Measurements from ENCODE around the gene PTPRA. TPM values are rescaled to one million over a fixed set of nuclear protein-coding genes. Genes with fewer than 3 reads are reported as not detected.

The PTPRA gene
- total RNA-seq, 2 experiments from 2014 or later, result 65.4 to 69.5 TPM

DNA sequence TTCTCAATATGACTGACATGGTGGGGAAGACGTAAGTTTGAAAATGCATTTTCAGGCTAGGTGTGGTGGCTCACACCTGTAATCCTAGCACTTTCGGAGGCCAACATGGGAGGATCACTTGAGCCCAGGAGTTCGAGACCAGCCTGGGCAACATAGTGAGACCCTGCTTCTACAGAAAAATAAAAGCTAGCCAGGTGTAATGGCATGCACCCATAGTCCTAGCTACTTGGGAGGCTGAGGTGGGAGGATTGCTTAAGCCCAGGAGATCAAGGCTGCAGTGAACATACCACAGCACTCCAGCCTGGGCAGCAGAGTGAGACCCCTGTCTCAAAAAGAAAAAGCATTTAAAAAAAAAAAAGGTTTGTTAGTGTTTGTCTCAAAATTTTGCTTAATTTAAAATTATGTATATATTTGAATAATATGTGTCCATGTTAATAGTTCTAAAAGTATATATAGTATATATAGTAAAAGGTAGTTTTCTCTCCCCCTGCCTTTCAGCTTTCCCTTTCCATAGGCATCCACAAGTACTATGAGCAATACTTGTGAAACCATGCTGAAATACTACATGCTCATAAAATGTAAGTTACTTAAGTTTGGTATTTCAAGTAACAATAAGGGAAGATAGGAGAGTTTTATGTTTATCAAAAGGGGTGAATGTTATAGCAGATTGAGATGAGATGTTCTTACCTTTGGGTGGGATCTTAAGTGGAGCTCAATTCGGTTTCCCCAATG, 15.1 kb downstream of the PTPRA start:
- ATAC-seq (ENCODE audit: poor library complexity) (no peak), DNase-seq (no peak)
- peaks cover 13% of the 10 kb centered on the region for H3K36me3 Mint-ChIP-seq (ENCODE audit: low read depth)
- TF ChIP-seq, protein P1, sequence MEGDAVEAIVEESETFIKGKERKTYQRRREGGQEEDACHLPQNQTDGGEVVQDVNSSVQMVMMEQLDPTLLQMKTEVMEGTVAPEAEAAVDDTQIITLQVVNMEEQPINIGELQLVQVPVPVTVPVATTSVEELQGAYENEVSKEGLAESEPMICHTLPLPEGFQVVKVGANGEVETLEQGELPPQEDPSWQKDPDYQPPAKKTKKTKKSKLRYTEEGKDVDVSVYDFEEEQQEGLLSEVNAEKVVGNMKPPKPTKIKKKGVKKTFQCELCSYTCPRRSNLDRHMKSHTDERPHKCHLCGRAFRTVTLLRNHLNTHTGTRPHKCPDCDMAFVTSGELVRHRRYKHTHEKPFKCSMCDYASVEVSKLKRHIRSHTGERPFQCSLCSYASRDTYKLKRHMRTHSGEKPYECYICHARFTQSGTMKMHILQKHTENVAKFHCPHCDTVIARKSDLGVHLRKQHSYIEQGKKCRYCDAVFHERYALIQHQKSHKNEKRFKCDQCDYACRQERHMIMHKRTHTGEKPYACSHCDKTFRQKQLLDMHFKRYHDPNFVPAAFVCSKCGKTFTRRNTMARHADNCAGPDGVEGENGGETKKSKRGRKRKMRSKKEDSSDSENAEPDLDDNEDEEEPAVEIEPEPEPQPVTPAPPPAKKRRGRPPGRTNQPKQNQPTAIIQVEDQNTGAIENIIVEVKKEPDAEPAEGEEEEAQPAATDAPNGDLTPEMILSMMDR (IDR thresholded peaks at IDR 0.05), result no peak
- H3K9me3 Mint-ChIP-seq, result no peaks in the 10 kb centered on the region
- Histone ChIP-seq H3K36me3 (ENCODE audit: insufficient read depth, low read length) (no peaks in the 10 kb centered on the region), H3K9me3 (ENCODE audit: control insufficient read depth in 1 of 2, insufficient read depth in 1 of 2, low read length in 2 of 2) (no peaks in the 10 kb centered on the region), H3K4me1 (ENCODE audit: insufficient read depth, low read length) (peaks cover 8% of the 10 kb centered on the region), H3K27ac (ENCODE audit: low read depth in 1 of 2, low read length in 2 of 2) (no peak overlapping the region), H3K4me3 (ENCODE audit: low read length) (no peak overlapping the region), H3K27me3 (ENCODE audit: control insufficient read depth in 1 of 2, insufficient read depth in 2 of 2, low read length in 2 of 2) (no peaks in the 10 kb centered on the region)
- intact Hi-C loops (cut with DNase I, micrococcal nuclease), result loop anchor here in 1 of 2 experiments (2.0 kb wide), 1 partner anchor 16 kb away; the partner anchor contains the start of gene PTPRA
- peaks cover 77% of the 10 kb centered on the region for H3K4me1 Mint-ChIP-seq (ENCODE audit: low read depth)
- H3K27ac Mint-ChIP-seq, result no peak overlapping the region
- ChIA-PET CTCF (interaction anchor here (1.2 kb wide), 1 partner anchor 16 kb away, joined by 4 read pairs; no protein-coding TSS in a partner anchor), POLR2A (no interaction called here)
- H3K27me3 Mint-ChIP-seq, result no peaks in the 10 kb centered on the region
- no peak overlapping the region for H3K4me3 Mint-ChIP-seq

GRCh38 chr20:2889209-2889608, 15.9 kb downstream of the PTPRA start:
- Histone ChIP-seq H3K9me3 (ENCODE audit: control insufficient read depth in 1 of 2, insufficient read depth in 1 of 2, low read length in 2 of 2) (peaks cover 0 to under 1% of the 10 kb centered on the region in 2 experiments), H3K27ac (ENCODE audit: low read depth in 1 of 2, low read length in 2 of 2) (no peak overlapping the region), H3K36me3 (ENCODE audit: insufficient read depth, low read length) (no peaks in the 10 kb centered on the region), H3K4me1 (ENCODE audit: insufficient read depth, low read length) (peaks cover 6% of the 10 kb centered on the region), H3K27me3 (ENCODE audit: control insufficient read depth in 1 of 2, insufficient read depth in 2 of 2, low read length in 2 of 2) (no peaks in the 10 kb centered on the region), H3K4me3 (ENCODE audit: low read length) (no peak overlapping the region)
- Mint-ChIP-seq H3K27me3 (no peaks in the 10 kb centered on the region), H3K36me3 (ENCODE audit: low read depth) (peaks cover 15% of the 10 kb centered on the region), H3K4me1 (ENCODE audit: low read depth) (peaks cover 69% of the 10 kb centered on the region), H3K27ac (no peak overlapping the region), H3K4me3 (no peak overlapping the region), H3K9me3 (no peaks in the 10 kb centered on the region)
- DNase-seq, result no peak
- ChIA-PET POLR2A (no interaction called here), CTCF (interaction anchor here (0.5 kb wide), 1 partner anchor 8 kb away, joined by 4 read pairs; no protein-coding TSS in a partner anchor)
- ATAC-seq (ENCODE audit: poor library complexity), result no peak
- intact Hi-C loops (cut with DNase I, micrococcal nuclease), result loop anchor here in 1 of 2 experiments (2.0 kb wide), 1 partner anchor 16 kb away; the partner anchor contains the start of gene PTPRA
- TF ChIP-seq, protein P1 (IDR thresholded peaks at IDR 0.05), result no peak

DNA sequence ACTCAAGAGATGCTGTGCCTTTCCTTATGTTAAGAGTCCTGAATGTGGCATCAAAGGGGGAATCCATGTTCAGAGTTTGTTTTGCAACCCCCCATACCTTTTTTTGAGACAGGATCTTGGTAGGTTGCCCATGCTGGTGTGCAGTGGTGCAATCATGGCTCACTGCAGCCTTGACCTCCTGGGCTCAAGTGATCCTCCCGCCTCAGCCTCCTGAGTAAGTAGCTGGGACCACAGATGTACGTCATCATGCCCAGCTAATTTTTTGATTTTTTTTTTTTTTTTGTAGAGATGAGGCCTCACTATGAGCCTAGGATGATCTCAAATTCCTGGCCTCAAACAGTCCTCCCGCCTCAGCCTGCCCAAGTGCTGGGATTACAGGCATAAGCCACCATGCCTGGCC, 16.5 kb downstream of the PTPRA start:
- H3K9me3 ChIP-seq (ENCODE audit: control insufficient read depth in 1 of 2, insufficient read depth in 1 of 2, low read length in 2 of 2), result peaks cover 0 to 6% of the 10 kb centered on the region in 2 experiments
- no peaks in the 10 kb centered on the region for H3K27me3 ChIP-seq (ENCODE audit: control insufficient read depth in 1 of 2, insufficient read depth in 2 of 2, low read length in 2 of 2)
- ChIA-PET POLR2A (no interaction called here), CTCF (interaction anchor here (0.6 kb wide), 1 partner anchor 63 kb away, joined by 3 read pairs; no protein-coding TSS in a partner anchor)
- H3K36me3 ChIP-seq (ENCODE audit: insufficient read depth, low read length), result no peaks in the 10 kb centered on the region
- Mint-ChIP-seq H3K4me1 (ENCODE audit: low read depth) (peaks cover 66% of the 10 kb centered on the region), H3K27ac (no peak overlapping the region), H3K36me3 (ENCODE audit: low read depth) (peaks cover 18% of the 10 kb centered on the region), H3K9me3 (no peaks in the 10 kb centered on the region), H3K27me3 (no peaks in the 10 kb centered on the region), H3K4me3 (no peak overlapping the region)
- no peak overlapping the region for H3K27ac ChIP-seq (ENCODE audit: low read depth in 1 of 2, low read length in 2 of 2)
- DNase-seq, result no peak
- H3K4me1 ChIP-seq (ENCODE audit: insufficient read depth, low read length), result peaks cover 5% of the 10 kb centered on the region
- no peak for ATAC-seq (ENCODE audit: poor library complexity)
- no peak overlapping the region for H3K4me3 ChIP-seq (ENCODE audit: low read length)
- intact Hi-C loops (cut with DNase I, micrococcal nuclease), result loop anchor here in 1 of 2 experiments (2.0 kb wide), 1 partner anchor 17 kb away; the partner anchor contains the start of gene PTPRA
- TF ChIP-seq, protein P1 (IDR thresholded peaks at IDR 0.05), result no peak

All from CD4-positive, alpha-beta T cell (primary cell).